ELR (cell line): Measurements from ENCODE around the gene SMAD7.

Experiments used
- DNase-seq: peaks from one replicate; pipeline ENCODE4 v3.0.0-alpha.2; 2015; ENCODE audit warnings: low read depth

Gene SMAD7

GRCh38 chr18:48894799-48895346 is 55.9 kb downstream of the SMAD7 start:
- DNase-seq, result no peak

GRCh38 chr18:48893608-48894600 is 56.9 kb downstream of the SMAD7 start:
- DNase-seq, result no peak

GRCh38 chr18:48893061-48893607 is 57.6 kb downstream of the SMAD7 start:
- DNase-seq, result no peak

GRCh38 chr18:48892146-48892855 is 58.5 kb downstream of the SMAD7 start:
- no peak for DNase-seq

GRCh38 chr18:48891721-48892120 is 59.0 kb downstream of the SMAD7 start:
- DNase-seq, result no peak

- no peak for DNase-seq
These were observed 60.6 kb downstream of the SMAD7 start for GRCh38 chr18:48889981-48890762.

GRCh38 chr18:48889115-48889941 is 61.4 kb downstream of the SMAD7 start:
- no peak for DNase-seq

- no peak for DNase-seq
These were observed 62.0 kb downstream of the SMAD7 start for GRCh38 chr18:48888773-48889080.

- no peak for DNase-seq
These were observed 62.6 kb downstream of the SMAD7 start for GRCh38 chr18:48887905-48888772.

GRCh38 chr18:48887294-48887904 is 63.4 kb downstream of the SMAD7 start:
- DNase-seq, result no peak

- DNase-seq, result no peak
These were observed 64.1 kb downstream of the SMAD7 start for GRCh38 chr18:48886520-48887293.

- no peak for DNase-seq
These were observed 64.8 kb downstream of the SMAD7 start for GRCh38 chr18:48885924-48886400.

- DNase-seq, result no peak
These were observed 65.4 kb downstream of the SMAD7 start for GRCh38 chr18:48885266-48885923.

GRCh38 chr18:48884771-48885170 is 66.0 kb downstream of the SMAD7 start:
- no peak for DNase-seq

GRCh38 chr18:48884306-48884705 is 66.5 kb downstream of the SMAD7 start:
- DNase-seq, result no peak

GRCh38 chr18:48882379-48882778 is 68.4 kb downstream of the SMAD7 start:
- no peak for DNase-seq

GRCh38 chr18:48880931-48881330 is 69.8 kb downstream of the SMAD7 start:
- DNase-seq, result no peak

- no peak for DNase-seq
These were observed 71.7 kb downstream of the SMAD7 start for GRCh38 chr18:48879008-48879431.
